GM18951 (cell line): ENCODE data around the gene DUSP7.

ENCODE experiments used
- POLR2A ChIP-seq: IDR thresholded peaks from 4 replicates; pipeline ENCODE4 v1.6.1; 2011; ENCODE audit warnings: mild to moderate bottlenecking; ENCODE audit not compliant: insufficient read length, insufficient read depth; ENCODE audit errors: extremely low read depth
- in situ Hi-C: fragments of 300-500 bp; cut with MboI; formaldehyde crosslinking; loops from one replicate; pipeline ENCODE4 v1.12.0; 2022; ENCODE audit warnings: low sequenced_read_pairs, mixed read lengths, inconsistent platforms; ENCODE audit not compliant: unreplicated experiment

Gene DUSP7

DNA sequence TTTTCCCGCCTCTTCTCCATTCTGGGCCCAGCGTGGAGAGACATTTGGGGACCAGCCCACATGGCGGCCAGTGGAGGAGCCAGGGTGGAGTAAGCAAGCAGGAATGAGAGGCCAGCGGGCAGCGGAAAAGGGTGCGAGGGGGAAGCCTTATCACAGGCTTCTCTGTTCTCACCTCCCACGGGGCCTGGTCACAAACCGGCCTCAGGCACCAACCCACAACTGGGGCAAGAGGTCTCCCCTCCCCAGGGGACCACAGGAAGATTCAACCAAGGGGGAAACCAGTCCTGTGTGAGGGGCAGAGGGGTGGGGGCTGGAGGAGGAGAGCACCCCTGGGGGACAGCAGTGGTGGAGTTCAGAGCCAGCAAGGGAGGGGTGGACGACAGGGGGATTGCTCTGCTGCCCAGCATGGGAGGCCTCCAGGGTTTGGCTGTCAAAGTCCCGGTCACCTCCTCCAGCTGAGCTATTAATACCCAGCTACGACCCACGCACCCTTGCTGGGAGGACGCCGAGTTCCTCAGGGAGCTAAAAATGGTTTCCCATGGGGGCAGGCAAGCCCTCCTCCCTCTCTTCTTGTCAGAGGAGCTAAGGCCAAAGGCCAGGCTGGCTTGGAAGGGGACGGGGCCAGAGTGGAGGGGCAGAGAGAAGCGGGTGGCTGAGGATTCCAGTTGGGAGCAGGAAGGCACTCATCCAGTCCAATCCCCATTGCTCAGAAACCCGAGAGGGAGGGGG lies 36.9 kb downstream of the DUSP7 start:
- no peak for TF ChIP-seq POLR2A
- in situ Hi-C loops: no loop called here

DNA sequence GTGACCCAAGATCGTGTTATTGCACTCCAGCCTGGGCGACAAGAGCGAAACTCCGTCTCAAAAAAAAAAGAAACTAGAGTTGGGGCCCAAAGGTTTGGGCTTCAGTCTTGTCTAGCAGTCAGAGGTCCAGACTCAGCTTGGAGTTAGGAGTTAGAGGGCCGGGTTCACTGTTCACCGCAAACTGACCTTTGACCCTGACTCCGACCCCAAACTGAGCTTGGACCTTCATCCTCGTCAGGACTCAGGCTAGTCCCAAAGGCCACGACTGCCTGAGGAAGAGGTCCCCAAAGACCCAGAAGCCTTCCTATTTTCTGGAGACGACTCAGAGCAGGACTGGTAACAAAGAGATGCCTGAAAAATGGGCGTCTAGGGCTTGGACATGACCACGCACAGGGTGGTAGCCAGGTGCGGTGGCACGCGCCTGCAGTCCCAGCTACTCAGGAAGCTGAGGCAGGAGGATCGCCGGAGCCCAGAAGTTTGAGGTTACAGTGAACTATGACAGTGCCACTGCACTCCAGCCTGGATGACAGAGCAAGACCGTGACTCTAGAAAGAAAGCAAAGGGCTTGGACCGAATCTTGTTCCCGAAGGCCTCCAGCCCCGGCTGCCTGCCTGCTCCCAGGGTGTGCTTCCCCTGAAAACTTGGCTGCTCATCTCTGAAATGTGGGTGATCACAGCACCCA lies 37.9 kb downstream of the DUSP7 start:
- no peak for TF ChIP-seq POLR2A
- in situ Hi-C loops: no loop called here

DNA sequence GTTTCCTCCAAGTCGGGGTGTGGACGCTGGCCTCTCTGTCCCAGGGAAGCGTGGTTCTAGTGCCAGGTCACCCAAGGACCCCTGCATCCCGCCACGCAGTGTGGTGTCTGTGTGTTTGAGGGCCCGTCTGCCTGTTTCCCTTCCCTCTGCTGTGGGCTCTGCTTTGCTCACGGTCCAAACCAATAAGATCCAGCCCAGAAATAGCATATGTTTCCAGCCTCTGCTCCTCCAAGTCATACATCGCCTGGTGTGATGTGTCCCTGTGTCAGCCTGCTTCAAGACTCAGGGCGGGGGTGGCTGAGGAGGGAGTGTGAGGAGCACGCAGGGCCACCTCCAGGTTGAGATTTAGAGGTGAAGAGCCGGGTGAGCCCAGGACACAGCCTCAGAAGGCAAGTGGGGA lies 38.8 kb downstream of the DUSP7 start:
- in situ Hi-C loops: no loop called here
- no peak for TF ChIP-seq POLR2A

DNA sequence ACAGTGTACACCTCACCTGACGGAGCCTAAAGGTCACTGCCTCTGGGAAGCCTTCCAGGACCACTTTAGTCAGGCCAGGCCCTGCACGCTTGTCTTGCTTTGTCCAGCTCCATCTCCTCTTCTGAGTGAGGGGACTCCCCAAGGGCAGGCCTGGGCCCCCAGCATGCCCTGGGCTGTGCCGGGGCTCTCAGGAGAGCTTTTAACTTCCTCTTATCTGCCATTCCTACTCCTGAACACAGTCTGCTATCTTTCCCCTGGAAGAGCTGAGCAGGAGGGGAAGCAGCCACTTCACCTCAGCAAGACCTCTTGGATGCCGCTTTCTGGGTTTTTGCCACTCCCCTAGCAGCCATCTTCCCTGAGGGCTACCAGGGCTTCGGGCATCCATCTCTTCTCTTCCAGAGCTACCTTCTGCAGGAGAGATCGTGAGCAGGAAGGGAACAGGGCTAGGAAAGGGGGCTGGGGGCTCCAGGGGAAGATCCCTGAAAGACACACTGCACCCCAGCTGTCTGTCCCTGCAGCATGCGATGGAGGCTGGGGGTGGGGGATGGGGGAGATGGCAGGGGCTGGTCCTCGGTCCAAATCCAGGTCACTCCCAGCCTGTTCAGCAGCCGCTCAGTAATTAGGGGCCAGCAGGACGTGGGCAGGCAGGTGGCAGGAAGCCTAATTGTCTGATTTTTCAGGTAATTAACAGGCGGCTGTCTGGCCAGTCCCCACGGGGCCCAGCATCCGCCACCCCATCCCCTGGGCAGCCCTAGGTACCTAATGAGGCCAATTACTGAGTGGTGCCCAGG lies 40.7 kb downstream of the DUSP7 start:
- in situ Hi-C loops: no loop called here
- no peak for TF ChIP-seq POLR2A

DNA sequence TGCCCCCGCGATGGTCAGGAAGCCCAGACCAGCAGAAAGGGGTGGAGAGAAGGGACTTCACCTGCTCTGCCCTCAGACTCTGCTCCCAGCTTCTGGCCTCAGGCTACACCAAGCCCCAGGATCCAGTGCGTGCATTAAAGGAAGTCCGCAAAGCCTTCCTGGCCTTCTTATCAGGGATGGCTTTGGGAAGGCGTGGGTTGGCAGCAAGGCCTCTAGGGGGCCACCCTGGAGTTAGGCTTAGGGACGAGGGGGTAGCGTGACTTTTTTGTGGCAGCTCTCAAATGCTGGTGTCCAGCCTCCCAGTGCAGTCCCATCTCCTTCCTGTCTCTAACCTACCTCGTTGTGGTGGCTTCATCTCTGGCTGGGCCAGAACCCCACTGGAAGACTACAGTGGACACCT lies 41.8 kb downstream of the DUSP7 start:
- in situ Hi-C loops: no loop called here

GRCh38 chr3:52013802-52014598 lies 42.4 kb downstream of the DUSP7 start:
- in situ Hi-C loops: no loop called here
- no peak for TF ChIP-seq POLR2A

More for the DNA sequence above, 41.8 kb downstream of the DUSP7 start:
- TF ChIP-seq POLR2A: no peak

GRCh38 chr3:52012699-52013098 lies 43.7 kb downstream of the DUSP7 start:
- TF ChIP-seq POLR2A: no peak
- in situ Hi-C loops: no loop called here

GRCh38 chr3:52010431-52010830 lies 45.9 kb downstream of the DUSP7 start:
- in situ Hi-C loops: no loop called here
- TF ChIP-seq POLR2A: no peak

DNA sequence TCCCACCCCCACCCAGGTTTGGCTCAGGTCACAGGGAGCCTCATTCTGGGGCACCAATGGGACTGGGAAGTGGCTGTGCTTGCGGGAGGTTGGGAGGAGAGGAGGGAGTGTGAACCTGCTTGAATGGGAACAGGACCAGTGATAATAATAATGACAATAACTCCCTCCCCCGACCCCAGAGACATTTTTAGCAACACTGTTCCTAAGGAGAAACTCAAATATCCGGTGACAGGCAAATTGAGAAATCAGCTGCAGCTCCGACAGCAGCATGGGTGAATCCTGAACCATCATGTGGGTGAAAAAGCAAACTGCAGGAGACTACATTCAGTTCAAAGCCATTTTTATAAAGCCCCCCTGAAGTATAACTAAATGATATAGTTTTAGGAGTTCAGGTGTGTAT lies 49.1 kb downstream of the DUSP7 start:
- in situ Hi-C loops: no loop called here

DNA sequence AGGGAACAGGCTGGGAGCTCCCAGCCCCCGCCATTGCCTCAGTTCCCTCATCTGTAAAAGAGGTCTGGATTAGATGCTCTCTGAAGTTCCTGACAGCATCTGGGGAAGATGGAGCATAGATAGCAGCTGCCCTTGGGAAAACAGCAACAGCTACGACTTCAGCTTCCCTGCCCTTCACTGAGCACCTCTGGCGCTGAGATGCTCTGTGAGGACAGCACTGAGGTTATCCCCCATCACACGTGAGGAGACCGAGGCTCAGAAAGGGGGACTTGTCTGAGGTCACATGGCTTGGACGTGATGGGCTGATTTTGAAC lies 49.6 kb downstream of the DUSP7 start:
- in situ Hi-C loops: no loop called here
- no peak for TF ChIP-seq POLR2A

More for the DNA sequence above, 49.1 kb downstream of the DUSP7 start:
- no peak for TF ChIP-seq POLR2A

- in situ Hi-C loops: no loop called here
- no peak for TF ChIP-seq POLR2A
These were observed 50.2 kb downstream of the DUSP7 start for GRCh38 chr3:52006017-52006819.

- in situ Hi-C loops: no loop called here
- TF ChIP-seq POLR2A: no peak
These were observed 50.8 kb downstream of the DUSP7 start for GRCh38 chr3:52005571-52005986.

- no peak for TF ChIP-seq POLR2A
- in situ Hi-C loops: loop anchor here (5.0 kb wide), 1 partner anchor 137 kb away; no protein-coding TSS in a partner anchor
These were observed 51.4 kb downstream of the DUSP7 start for GRCh38 chr3:52004906-52005395.
